ENCODE data around the gene CATSPERE. TPM values are rescaled to one million over a fixed set of nuclear protein-coding genes. Genes with fewer than 3 reads are reported as not detected.

The CATSPERE gene
- total and polyA plus RNA-seq, 10 of the 15 experiments (the other 5 are each of a cell fraction or from before 2014, with no cell fraction given) = 0.04 to 0.24 (median 0.17) TPM; not detected in 3

DNA sequence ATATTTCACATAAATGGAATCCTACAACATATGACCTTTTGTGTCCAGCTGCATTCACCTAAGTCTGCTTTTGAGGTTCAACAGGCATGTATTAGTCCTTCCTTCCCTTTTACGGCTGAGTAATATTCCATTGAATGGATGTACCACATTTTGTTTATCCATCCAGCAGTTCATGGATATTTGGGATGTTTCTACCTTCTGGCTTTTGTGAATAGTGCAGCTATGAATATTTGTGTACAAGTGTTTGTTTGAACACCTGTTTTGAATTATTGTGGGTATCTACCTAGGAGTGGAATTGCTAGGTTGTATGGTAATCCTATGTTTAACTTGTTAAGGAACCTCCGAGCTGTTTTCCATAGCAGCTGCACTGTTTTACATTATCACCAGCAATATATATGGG lies 129.6 kb downstream of the CATSPERE start (continued):
- TF ChIP-seq, protein P1, sequence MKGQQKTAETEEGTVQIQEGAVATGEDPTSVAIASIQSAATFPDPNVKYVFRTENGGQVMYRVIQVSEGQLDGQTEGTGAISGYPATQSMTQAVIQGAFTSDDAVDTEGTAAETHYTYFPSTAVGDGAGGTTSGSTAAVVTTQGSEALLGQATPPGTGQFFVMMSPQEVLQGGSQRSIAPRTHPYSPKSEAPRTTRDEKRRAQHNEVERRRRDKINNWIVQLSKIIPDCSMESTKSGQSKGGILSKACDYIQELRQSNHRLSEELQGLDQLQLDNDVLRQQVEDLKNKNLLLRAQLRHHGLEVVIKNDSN (IDR thresholded peaks at IDR 0.05; ENCODE audit: borderline replicate concordance, extremely low read length, insufficient read depth, low read depth, low read length) = no peak
- TF ChIP-seq SUZ12 (IDR thresholded peaks at IDR 0.05; ENCODE audit: unreplicated experiment) = no peak

DNA sequence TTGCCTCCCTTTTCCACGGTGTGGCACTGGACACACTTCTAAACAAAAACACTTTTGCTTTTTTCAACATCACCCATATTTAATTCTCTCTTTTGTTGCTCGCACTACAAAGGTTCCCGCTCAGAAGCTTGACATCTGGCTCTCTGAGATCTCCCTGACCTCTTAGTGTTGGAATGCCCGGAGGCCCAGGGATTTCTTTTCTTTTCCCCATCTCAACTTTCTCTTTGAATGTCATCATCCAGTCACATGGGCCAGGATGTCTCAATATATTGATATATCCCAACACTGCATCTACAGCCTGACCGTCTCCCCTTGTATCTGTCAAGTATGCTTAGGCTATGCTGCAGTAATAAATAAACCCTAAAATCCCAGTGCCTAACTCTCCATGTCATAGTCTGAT lies 137.5 kb downstream of the CATSPERE start:
- intact Hi-C loops (cut with micrococcal nuclease; ENCODE audit: unreplicated experiment) (no loop called here), in situ Hi-C loops (cut with MboI) (no loop called here)
- ChIA-PET SMC1A (ENCODE audit: uncharacterized antibody, unreplicated experiment) (no interaction called here), POLR2A (no interaction called here), RAD21 (ENCODE audit: unreplicated experiment) (no interaction called here), CTCF (no interaction called here)
- FAIRE-seq = no peak
- no peak for DNase-seq (ENCODE audit: low read depth, low spot score)
- Histone ChIP-seq H3K36me3 (ENCODE audit: control insufficient read depth in 2 of 2, insufficient read depth in 2 of 2, low read length in 1 of 2) (no peaks in the 10 kb centered on the region), H4K20me1 (ENCODE audit: control insufficient read depth, insufficient read depth) (no peaks in the 10 kb centered on the region), H3K4me2 (ENCODE audit: control insufficient read depth, insufficient read depth) (no peak overlapping the region), H3K4me3 (no peak overlapping the region), H2AFZ (ENCODE audit: control insufficient read depth, low read depth, low read length) (no peak overlapping the region), H3K9ac (ENCODE audit: control insufficient read depth, insufficient read depth, low read length) (no peak overlapping the region), H3K4me1 (ENCODE audit: control insufficient read depth, insufficient read depth, low read length) (peaks cover 4% of the 10 kb centered on the region), H3K27ac (ENCODE audit: control insufficient read depth, insufficient read depth) (no peak overlapping the region), H3K27me3 (replicated peaks in 1 of 2; ENCODE audit: control insufficient read depth in 2 of 2, insufficient read depth in 2 of 2, low read length in 1 of 2) (peaks cover 2% of the 10 kb centered on the region in 2 experiments; a peak in 2 of 4 replicates), H3K79me2 (ENCODE audit: control insufficient read depth, insufficient read depth, low read length) (no peaks in the 10 kb centered on the region), H3K9me3 (replicated peaks; ENCODE audit: control insufficient read depth, insufficient read depth, low read length) (no peaks in the 10 kb centered on the region)
- no peak for ATAC-seq
- WGBS (ENCODE audit: insufficient coverage, insufficient replicate concordance, low lambda C conversion rate, missing lambda C conversion rate) = 63% methylated on average over 5 of the region's 5 CpGs
- BruUV-seq (replicated peaks) = no TSS peak
- TF ChIP-seq ZBED1 (IDR thresholded peaks at IDR 0.05; ENCODE audit: borderline replicate concordance) = no peak
- no peak for TF ChIP-seq MTA3 (IDR thresholded peaks at IDR 0.05; ENCODE audit: borderline replicate concordance, low read length)
- TF ChIP-seq SMC3 (IDR thresholded peaks at IDR 0.05; ENCODE audit: borderline replicate concordance, low read length) = no peak
- no peak for TF ChIP-seq MEF2A (IDR thresholded peaks at IDR 0.05; ENCODE audit: insufficient read depth, low read depth, low read length)
- TF ChIP-seq NRF1 (conservative IDR thresholded peaks at IDR 0.05; ENCODE audit: low read depth, low read length) = no peak
- TF ChIP-seq LARP7 (IDR thresholded peaks at IDR 0.05) = no peak
- TF ChIP-seq GABPA (IDR thresholded peaks at IDR 0.05; ENCODE audit: low read depth) = no peak
- TF ChIP-seq FOS (IDR thresholded peaks at IDR 0.05; ENCODE audit: borderline replicate concordance, extremely low read depth, insufficient read length) = no peak
- no peak for TF ChIP-seq STAT3 (IDR thresholded peaks at IDR 0.05; ENCODE audit: low read depth, low read length)

All from GM12878 (cell line).